GM12892 (cell line): ENCODE data around the gene VSIG10.

Source experiments
- DNase-seq: peaks from one replicate; pipeline ENCODE4 v3.0.0; 2011; ENCODE audit not compliant: insufficient read length
- FAIRE-seq: peaks from 2 replicates; lab custom pipeline; 2011; peaks lifted over from hg19 to GRCh38; lab: Jason Lieb, UNC
- POLR2A ChIP-seq: IDR thresholded peaks from 2 replicates; pipeline ENCODE4 v1.6.1; 2011; ENCODE audit warnings: low read depth, low read length, control low read depth
- POLR2AphosphoS5 ChIP-seq: IDR thresholded peaks from 2 replicates; pipeline ENCODE4 v1.6.1; 2011; ENCODE audit warnings: low read depth, low read length, control low read depth
- TAF1 ChIP-seq: IDR thresholded peaks from 2 replicates; pipeline ENCODE4 v1.6.1; 2011; ENCODE audit warnings: low read depth, mild to moderate bottlenecking, control low read depth, low read length, borderline replicate concordance

The VSIG10 gene

GRCh38 chr12:118055865-118056773, 47.7 kb downstream of the VSIG10 start:
- no peak for TF ChIP-seq TAF1
- TF ChIP-seq POLR2A: no peak
- no peak for TF ChIP-seq POLR2AphosphoS5
- DNase-seq (no peak), FAIRE-seq (no peak)

GRCh38 chr12:118055144-118055557, 48.7 kb downstream of the VSIG10 start:
- FAIRE-seq (peak; percentile 14), DNase-seq (peak; percentile 30)
- TF ChIP-seq POLR2AphosphoS5 (no peak), TAF1 (no peak), POLR2A (no peak)

- DNase-seq: no peak
- TF ChIP-seq TAF1: no peak
Observed at GRCh38 chr12:118053071-118053985, 50.5 kb downstream of the VSIG10 start.

GRCh38 chr12:118052324-118053070, 51.3 kb downstream of the VSIG10 start:
- no peak for FAIRE-seq
- no peak for TF ChIP-seq POLR2AphosphoS5
- no peak for TF ChIP-seq TAF1
- TF ChIP-seq POLR2A: no peak
- DNase-seq: no peak

More at GRCh38 chr12:118053071-118053985, 50.5 kb downstream of the VSIG10 start:
- FAIRE-seq: no peak

- no peak for TF ChIP-seq TAF1
- TF ChIP-seq POLR2A: no peak
- no peak for TF ChIP-seq POLR2AphosphoS5
- DNase-seq (no peak), FAIRE-seq (no peak)
Observed at GRCh38 chr12:118050972-118051910, 52.6 kb downstream of the VSIG10 start.

- no peak for FAIRE-seq
- DNase-seq: no peak
- TF ChIP-seq POLR2AphosphoS5: no peak
- no peak for TF ChIP-seq POLR2A
- TF ChIP-seq TAF1: no peak
Observed at GRCh38 chr12:118046430-118046829, 57.4 kb downstream of the VSIG10 start.

- FAIRE-seq (no peak), DNase-seq (no peak)
- no peak for TF ChIP-seq POLR2AphosphoS5
- no peak for TF ChIP-seq POLR2A
- no peak for TF ChIP-seq TAF1
Observed at GRCh38 chr12:118044577-118044976, 59.2 kb downstream of the VSIG10 start.

GRCh38 chr12:118044075-118044474, 59.7 kb downstream of the VSIG10 start:
- DNase-seq (no peak), FAIRE-seq (no peak)
- TF ChIP-seq POLR2A (no peak), POLR2AphosphoS5 (no peak), TAF1 (no peak)

GRCh38 chr12:118042091-118042490, 61.7 kb downstream of the VSIG10 start:
- DNase-seq (no peak), FAIRE-seq (no peak)
- TF ChIP-seq POLR2A: no peak
- no peak for TF ChIP-seq POLR2AphosphoS5
- TF ChIP-seq TAF1: no peak

GRCh38 chr12:118038137-118038536, 65.7 kb downstream of the VSIG10 start:
- FAIRE-seq (no peak), DNase-seq (no peak)
- TF ChIP-seq TAF1 (no peak), POLR2AphosphoS5 (no peak), POLR2A (no peak)
